GM21381 (cell line): ENCODE data around the gene SPATA2.
"Not testable (repeated sequence)": the region's sequence is repeated elsewhere in the genome, so short reads cannot be mapped to it uniquely, and the experiment has no call there.

Experiments used
- ATAC-seq: cut with Tn5 transposase; IDR thresholded peaks from one replicate; pipeline ENCODE4 v1.9.1; 2021; ENCODE audit warnings: mild to moderate bottlenecking, moderate library complexity; ENCODE audit not compliant: unreplicated experiment

The SPATA2 gene

DNA sequence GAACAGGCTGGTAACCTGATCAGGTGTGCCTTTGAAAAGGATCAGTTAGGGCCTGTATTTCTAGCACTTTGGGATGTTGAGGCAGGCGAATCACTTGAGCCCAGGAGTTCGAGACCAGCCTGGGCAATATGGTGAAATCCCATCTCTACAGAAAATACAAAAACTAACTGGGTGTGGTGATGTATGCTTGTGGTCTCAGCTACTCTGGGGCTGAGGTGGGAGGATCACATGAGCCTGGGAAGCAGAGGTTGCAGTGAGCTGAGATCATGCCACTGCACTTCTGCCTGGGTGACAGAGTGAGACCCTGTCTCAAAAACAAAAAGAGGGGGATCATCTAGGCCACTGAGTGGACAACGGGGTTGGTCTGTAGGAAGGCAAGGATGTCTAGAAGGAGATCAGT, 54.1 kb downstream of the SPATA2 start:
- ATAC-seq, result not testable (repeated sequence)

- ATAC-seq, result no peak
Measured at GRCh38 chr20:49859807-49860206, 55.5 kb downstream of the SPATA2 start.

GRCh38 chr20:49859011-49859410, 56.3 kb downstream of the SPATA2 start:
- ATAC-seq, result no peak

GRCh38 chr20:49858076-49858585, 57.2 kb downstream of the SPATA2 start:
- ATAC-seq, result no peak

DNA sequence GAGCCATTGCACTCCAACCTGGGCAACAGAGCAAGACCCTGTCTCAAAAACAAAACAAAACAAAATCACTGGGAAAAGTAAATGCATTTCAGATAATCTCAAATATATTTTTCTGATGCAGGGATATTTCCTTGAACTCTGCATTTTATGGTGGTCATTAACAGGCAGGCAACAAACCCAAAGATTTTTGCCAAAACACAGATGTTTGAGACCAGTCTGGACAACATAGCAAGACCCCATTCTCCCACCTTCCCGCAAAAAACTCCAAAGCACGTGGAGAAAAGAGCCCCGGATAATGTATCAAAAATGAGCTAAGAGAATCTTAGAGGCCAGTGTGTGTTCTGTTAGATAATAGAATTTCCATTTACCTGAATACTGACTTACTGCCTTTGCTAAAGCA, 58.4 kb downstream of the SPATA2 start:
- no peak for ATAC-seq

DNA sequence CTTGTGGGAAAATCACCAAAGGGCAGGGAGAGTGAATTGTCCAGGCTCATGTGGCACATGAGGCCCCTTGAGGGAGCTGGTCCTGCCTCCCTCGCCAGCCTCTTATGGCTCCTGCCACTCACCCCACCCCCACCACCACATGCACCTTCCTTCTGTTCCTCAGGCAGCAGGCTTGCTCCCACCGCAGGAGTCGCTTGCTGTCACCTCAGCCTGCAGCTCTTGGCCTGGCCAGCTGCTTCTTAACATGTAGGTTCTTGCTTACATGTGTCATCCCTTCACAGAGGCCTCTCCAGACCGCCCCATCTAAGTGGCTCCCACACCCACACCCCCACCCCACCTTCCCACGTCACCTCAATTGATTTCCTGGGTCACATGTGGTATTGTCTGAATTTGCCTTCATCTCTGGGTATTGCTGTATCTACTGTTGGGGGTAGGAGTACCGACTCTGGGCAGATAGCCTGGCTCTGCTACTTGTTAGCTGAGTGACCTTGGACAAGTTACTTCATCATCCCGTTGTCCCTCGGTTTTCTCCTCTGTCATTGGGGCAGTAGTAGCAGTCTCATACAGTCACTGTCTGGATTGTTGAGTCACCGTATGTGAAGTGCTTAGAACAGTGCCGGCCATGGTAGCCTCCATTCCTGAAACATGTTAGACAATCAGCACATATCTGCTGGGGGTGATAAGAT, 61.0 kb downstream of the SPATA2 start:
- no peak for ATAC-seq

- ATAC-seq, result no peak
Measured at GRCh38 chr20:49853640-49854039, 61.7 kb downstream of the SPATA2 start.
